ENCODE data around the gene PDE6D.

PDE6D gene

DNA sequence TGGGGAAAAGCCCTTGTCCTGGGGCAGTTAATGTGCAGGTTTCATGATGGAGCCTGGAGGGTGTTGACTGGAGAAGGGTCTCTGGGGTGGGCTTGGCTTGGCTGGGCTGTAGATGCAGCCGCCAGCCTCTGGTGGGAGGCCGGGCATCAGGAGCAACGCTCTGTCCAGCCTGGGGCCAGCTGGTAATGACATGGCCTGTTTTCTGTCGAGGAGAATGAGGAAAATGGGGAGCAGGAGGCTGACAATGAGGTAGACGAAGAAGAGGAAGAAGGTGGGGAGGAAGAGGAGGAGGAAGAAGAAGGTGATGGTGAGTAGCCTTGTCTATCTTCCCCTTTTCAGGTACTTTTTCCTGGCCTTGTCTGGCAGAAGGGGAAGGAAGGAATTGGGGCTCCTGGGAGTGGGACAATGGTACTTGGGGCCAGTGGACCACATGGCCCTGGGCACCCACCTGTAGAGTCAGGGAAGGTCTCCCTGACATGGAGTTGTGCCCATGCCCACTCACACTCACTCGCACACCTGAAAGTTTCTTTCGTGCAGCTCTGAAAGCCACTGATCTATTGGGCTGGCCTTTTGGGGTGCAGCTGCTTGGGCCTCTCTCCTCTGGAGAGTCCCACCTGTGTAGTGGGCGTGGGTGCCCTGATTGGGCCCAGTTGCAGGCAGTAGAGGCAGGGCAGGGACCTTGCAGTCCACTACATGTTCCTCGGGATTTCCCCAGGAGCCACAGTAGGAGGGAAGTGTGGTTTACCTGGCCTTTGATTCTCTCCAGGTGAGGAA lies 69.2 kb downstream of the PDE6D start:
- peak overlapping the region; percentile 100 for H3K9ac ChIP-seq
- H4K20me1 ChIP-seq: peaks cover 82% of the 10 kb centered on the region
- H3K4me3 ChIP-seq: peak overlapping the region; percentile 100
- no peaks in the 10 kb centered on the region for H3K9me3 ChIP-seq
- H3K27ac ChIP-seq: peak overlapping the region; percentile 100
- peaks cover 67% of the 10 kb centered on the region for H3K36me3 ChIP-seq
- no peaks in the 10 kb centered on the region for H3K27me3 ChIP-seq
- peak overlapping the region; percentile 100 for H3K4me2 ChIP-seq
- H3K4me1 ChIP-seq: peaks cover 49% of the 10 kb centered on the region
- no peak for TF ChIP-seq Cebpa-rat (IDR thresholded peaks at IDR 0.05)

DNA sequence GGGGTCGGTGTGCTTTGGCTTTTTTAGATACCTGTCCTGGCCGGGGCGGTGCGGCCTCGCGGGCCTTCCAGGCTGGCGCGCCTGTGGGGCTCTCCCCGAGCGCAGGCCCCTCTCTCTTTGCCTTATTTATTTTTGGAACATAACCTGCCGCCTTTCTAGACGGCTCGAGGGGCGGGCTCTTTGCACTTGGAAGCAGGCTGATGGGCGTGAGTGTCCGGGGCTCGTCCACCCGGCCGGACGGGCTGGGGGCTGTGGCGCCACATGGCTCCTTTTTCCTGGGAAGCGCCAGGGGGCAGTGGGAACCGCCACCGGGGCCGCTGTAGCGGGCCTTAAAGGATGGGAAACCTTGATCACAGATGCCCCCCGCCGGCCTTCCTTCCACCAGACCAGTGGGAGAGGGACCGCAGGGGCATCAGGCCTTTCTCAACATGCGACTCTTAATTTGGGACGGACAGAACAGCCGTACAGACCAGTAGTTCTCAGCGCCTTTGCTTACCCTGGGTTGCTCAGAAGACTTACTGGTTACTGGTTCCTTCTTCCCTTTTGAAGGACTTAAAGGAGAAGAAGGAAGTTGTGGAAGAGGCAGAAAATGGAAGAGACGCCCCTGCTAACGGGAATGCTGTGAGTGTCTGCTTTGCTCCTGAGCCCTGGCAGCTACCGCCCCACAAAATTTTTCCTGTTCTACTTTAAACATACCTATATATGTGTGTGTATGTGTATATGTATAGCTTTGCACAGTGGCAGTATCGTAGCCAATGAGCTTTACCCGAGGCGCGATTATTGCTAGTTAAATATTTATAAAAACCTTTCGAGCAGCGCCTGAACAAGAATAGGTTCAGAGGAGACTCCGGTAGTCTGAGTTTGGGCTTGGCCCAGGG lies 70.0 kb downstream of the PDE6D start:
- Histone ChIP-seq H3K27me3 (no peaks in the 10 kb centered on the region), H3K4me2 (peak overlapping the region; percentile 100), H3K9ac (peak overlapping the region; percentile 100), H3K4me1 (peaks cover 41% of the 10 kb centered on the region), H3K36me3 (peaks cover 66% of the 10 kb centered on the region), H3K4me3 (peak overlapping the region; percentile 100), H3K27ac (peak overlapping the region; percentile 100), H3K9me3 (no peaks in the 10 kb centered on the region), H4K20me1 (peaks cover 77% of the 10 kb centered on the region)
- TF ChIP-seq Cebpa-rat (IDR thresholded peaks at IDR 0.05): no peak

- Histone ChIP-seq H3K4me1 (peaks cover 41% of the 10 kb centered on the region), H3K36me3 (peaks cover 59% of the 10 kb centered on the region), H4K20me1 (peaks cover 68% of the 10 kb centered on the region), H3K4me2 (peak overlapping the region; percentile 100), H3K27ac (peak overlapping the region; percentile 100), H3K9me3 (no peaks in the 10 kb centered on the region), H3K9ac (peak overlapping the region; percentile 100), H3K4me3 (peak overlapping the region; percentile 100), H3K27me3 (no peaks in the 10 kb centered on the region)
- TF ChIP-seq Cebpa-rat (IDR thresholded peaks at IDR 0.05): no peak
Measured at GRCh38 chr2:231709981-231710798, 70.9 kb downstream of the PDE6D start.

GRCh38 chr2:231709636-231709980 lies 71.5 kb downstream of the PDE6D start:
- peak overlapping the region; percentile 100 for H3K4me3 ChIP-seq
- peaks cover 55% of the 10 kb centered on the region for H3K36me3 ChIP-seq

GRCh38 chr2:231708773-231709635 lies 72.1 kb downstream of the PDE6D start:
- Histone ChIP-seq H3K27ac (peak overlapping the region; percentile 100), H3K4me2 (peak overlapping the region; percentile 100), H3K9ac (peak overlapping the region; percentile 100), H3K4me3 (peak overlapping the region; percentile 100), H3K4me1 (peaks cover 41% of the 10 kb centered on the region), H3K9me3 (no peaks in the 10 kb centered on the region), H3K27me3 (no peaks in the 10 kb centered on the region), H4K20me1 (peaks cover 56% of the 10 kb centered on the region), H3K36me3 (peaks cover 49% of the 10 kb centered on the region)
- TF ChIP-seq Cebpa-rat (IDR thresholded peaks at IDR 0.05): no peak

More at GRCh38 chr2:231709636-231709980, 71.5 kb downstream of the PDE6D start:
- peaks cover 41% of the 10 kb centered on the region for H3K4me1 ChIP-seq
- H3K9me3 ChIP-seq: no peaks in the 10 kb centered on the region
- peak overlapping the region; percentile 100 for H3K27ac ChIP-seq
- H3K9ac ChIP-seq: peak overlapping the region; percentile 100
- TF ChIP-seq Cebpa-rat (IDR thresholded peaks at IDR 0.05): no peak
- peaks cover 62% of the 10 kb centered on the region for H4K20me1 ChIP-seq
- peak overlapping the region; percentile 100 for H3K4me2 ChIP-seq
- no peaks in the 10 kb centered on the region for H3K27me3 ChIP-seq

- no peaks in the 10 kb centered on the region for H3K27me3 ChIP-seq
- no peaks in the 10 kb centered on the region for H3K9me3 ChIP-seq
- peaks cover 41% of the 10 kb centered on the region for H3K36me3 ChIP-seq
- peak within 1 kb of the TSS; percentile 100 for H3K4me2 ChIP-seq
- peak within 1 kb of the TSS; percentile 100 for H3K9ac ChIP-seq
- H3K4me1 ChIP-seq: peaks cover 37% of the 10 kb centered on the region
- H4K20me1 ChIP-seq: peaks cover 48% of the 10 kb centered on the region
- H3K27ac ChIP-seq: peak within 1 kb of the TSS; percentile 100
- no peak for TF ChIP-seq Cebpa-rat (IDR thresholded peaks at IDR 0.05)
- H3K4me3 ChIP-seq: peak within 1 kb of the TSS; percentile 100
Measured at GRCh38 chr2:231707927-231708772, 72.9 kb downstream of the PDE6D start, which contains the start of gene PTMA. TSS of gene PTMA (plus strand) at chr2:231708525. CDS start at chr2:231708707, 182 bp downstream.

DNA sequence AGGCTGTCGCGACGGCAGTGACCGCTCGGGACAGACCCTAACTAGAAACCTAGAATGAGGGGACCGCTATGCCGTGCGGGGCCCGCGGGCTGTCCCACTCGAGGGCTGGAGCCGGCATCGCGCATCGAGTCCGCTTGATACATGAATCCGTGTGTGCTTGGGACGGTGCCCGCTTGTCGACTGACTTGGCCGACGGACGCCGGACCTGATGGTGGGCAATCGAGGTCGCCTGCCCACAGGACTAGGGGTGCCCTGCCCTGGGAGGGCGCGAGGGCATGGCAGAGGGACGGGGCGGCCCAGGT lies 73.5 kb downstream of the PDE6D start:
- H3K4me2 ChIP-seq: peak overlapping the region; percentile 86
- H3K9ac ChIP-seq: peak overlapping the region; percentile 100
- no peaks in the 10 kb centered on the region for H3K9me3 ChIP-seq
- no peak for TF ChIP-seq Cebpa-rat (IDR thresholded peaks at IDR 0.05)
- H4K20me1 ChIP-seq: peaks cover 42% of the 10 kb centered on the region
- peak overlapping the region; percentile 100 for H3K27ac ChIP-seq
- H3K4me3 ChIP-seq: peak overlapping the region; percentile 84
- H3K4me1 ChIP-seq: peaks cover 35% of the 10 kb centered on the region
- peaks cover 38% of the 10 kb centered on the region for H3K36me3 ChIP-seq
- H3K27me3 ChIP-seq: no peaks in the 10 kb centered on the region

All from BLaER1 (cell line).